HG02981 (cell line): ENCODE measurements around the gene TFCP2.
"Not testable (repeated sequence)": the region's sequence is repeated elsewhere in the genome, so short reads cannot be mapped to it uniquely, and the experiment has no call there.

Experiments
- ATAC-seq: cut with Tn5 transposase; IDR thresholded peaks from one replicate; pipeline ENCODE4 v1.9.1; 2021; ENCODE audit warnings: mild to moderate bottlenecking, moderate library complexity; ENCODE audit not compliant: unreplicated experiment

Gene TFCP2

GRCh38 chr12:51086933-51087332 lies 86.0 kb downstream of the TFCP2 start:
- ATAC-seq = no peak

GRCh38 chr12:51085757-51086156 lies 87.2 kb downstream of the TFCP2 start:
- no peak for ATAC-seq

GRCh38 chr12:51083126-51083833 lies 89.7 kb downstream of the TFCP2 start, which contains the start of gene CSRNP2:
TSS of gene CSRNP2 (minus strand) at chr12:51083596. CDS start at chr12:51076561, 7,035 bp downstream.
- ATAC-seq = peak; percentile 98

GRCh38 chr12:51082561-51083125 lies 90.3 kb downstream of the TFCP2 start:
- ATAC-seq = no peak

- ATAC-seq = no peak
Observed at GRCh38 chr12:51081421-51081820, 91.5 kb downstream of the TFCP2 start.

GRCh38 chr12:51080136-51080535 lies 92.8 kb downstream of the TFCP2 start:
- no peak for ATAC-seq

GRCh38 chr12:51078866-51079265 lies 94.1 kb downstream of the TFCP2 start:
- ATAC-seq = not testable (repeated sequence)

- not testable (repeated sequence) for ATAC-seq
Observed at GRCh38 chr12:51078346-51078745, 94.6 kb downstream of the TFCP2 start.

- no peak for ATAC-seq
Observed at GRCh38 chr12:51077930-51078329, 95.0 kb downstream of the TFCP2 start.

- ATAC-seq = no peak
Observed at GRCh38 chr12:51076236-51076930, 96.6 kb downstream of the TFCP2 start.

- ATAC-seq = no peak
Observed at GRCh38 chr12:51075390-51075789, 97.5 kb downstream of the TFCP2 start.

- no peak for ATAC-seq
Observed at GRCh38 chr12:51071663-51072062, 101.3 kb downstream of the TFCP2 start.

- ATAC-seq = no peak
Observed at GRCh38 chr12:51070004-51070403, 102.9 kb downstream of the TFCP2 start.

- ATAC-seq = no peak
Observed at GRCh38 chr12:51067771-51068170, 105.2 kb downstream of the TFCP2 start.

GRCh38 chr12:51067229-51067628 lies 105.7 kb downstream of the TFCP2 start:
- ATAC-seq = no peak

GRCh38 chr12:51065530-51065929 lies 107.4 kb downstream of the TFCP2 start:
- no peak for ATAC-seq

GRCh38 chr12:51062631-51063397 lies 110.1 kb downstream of the TFCP2 start:
- ATAC-seq = no peak

- no peak for ATAC-seq
Observed at GRCh38 chr12:51059086-51059485, 113.8 kb downstream of the TFCP2 start.

- no peak for ATAC-seq
Observed at GRCh38 chr12:51056242-51056641, 116.7 kb downstream of the TFCP2 start.

GRCh38 chr12:51055060-51055459 lies 117.9 kb downstream of the TFCP2 start:
- no peak for ATAC-seq

GRCh38 chr12:51051787-51052186 lies 121.1 kb downstream of the TFCP2 start:
- ATAC-seq = no peak
